Thoracic aorta (tissue), 2 donors: ENCODE data around the gene RSPO1. TPM values are rescaled to one million over a fixed set of nuclear protein-coding genes. Genes with fewer than 3 reads are reported as not detected.

ENCODE experiments used
- ATAC-seq: fragments of 150-250 bp; one replicate; pipeline ENCODE4 v1.8.0; 2017; ENCODE audit warnings: low read depth; ENCODE audit not compliant: insufficient number of reproducible peaks, low FRiP score
- DNase-seq: peaks from one replicate; pipeline ENCODE4 v3.0.0-alpha.2; 2020; ENCODE audit warnings: low spot score
- H3K27ac ChIP-seq, 2 donors: fragments of 200-600 bp; sonication (generic); 1 replicate in 1 of 2; 2 replicates in 1 of 2; pipeline ENCODE4 v1.5.1; 2016; ENCODE audit warnings: mild to moderate bottlenecking in 2 of 2, moderate library complexity in 2 of 2
- H3K27me3 ChIP-seq: fragments of 200-600 bp; sonication (generic); replicated peaks from 2 replicates; pipeline ENCODE4 v1.6.0; 2016; ENCODE audit warnings: mild to moderate bottlenecking; ENCODE audit not compliant: insufficient read depth
- H3K36me3 ChIP-seq: fragments of 200-600 bp; sonication (generic); one replicate; pipeline ENCODE4 v1.5.1; 2016
- H3K4me1 ChIP-seq, 2 donors: fragments of 200-600 bp; sonication (generic); 1 replicate in 1 of 2; 2 replicates in 1 of 2; pipeline versions ENCODE4 v1.5.1 to v1.6.0; 2016; ENCODE audit warnings: low read depth in 2 of 2, mild to moderate bottlenecking in 1 of 2; ENCODE audit not compliant: control insufficient read depth in 1 of 2
- H3K4me3 ChIP-seq: fragments of 200-600 bp; sonication (generic); 2 replicates; pipeline ENCODE4 v1.5.1; 2016; ENCODE audit warnings: mild to moderate bottlenecking
- H3K9me3 ChIP-seq: fragments of 200-600 bp; sonication (generic); 2 replicates; pipeline ENCODE4 v1.5.1; 2016
- total RNA-seq, 2 donors: library from RNA; depleted of rRNA; stranded (reverse); fragments of >200 nt; gene quantifications; one replicate each; pipeline versions ENCODE4 v1.1.0 to v1.2.3, GENCODE V29; 2016
- TF ChIP-seq, protein P1 (sequence below): fragments of 200-600 bp; sonication (generic); IDR thresholded peaks from one replicate; pipeline ENCODE4 v1.5.1; 2019; ENCODE audit warnings: antibody characterized with exemption

Gene RSPO1
- total RNA-seq, 2 donors from 2014 or later, result 0.42 to 0.95 TPM

DNA sequence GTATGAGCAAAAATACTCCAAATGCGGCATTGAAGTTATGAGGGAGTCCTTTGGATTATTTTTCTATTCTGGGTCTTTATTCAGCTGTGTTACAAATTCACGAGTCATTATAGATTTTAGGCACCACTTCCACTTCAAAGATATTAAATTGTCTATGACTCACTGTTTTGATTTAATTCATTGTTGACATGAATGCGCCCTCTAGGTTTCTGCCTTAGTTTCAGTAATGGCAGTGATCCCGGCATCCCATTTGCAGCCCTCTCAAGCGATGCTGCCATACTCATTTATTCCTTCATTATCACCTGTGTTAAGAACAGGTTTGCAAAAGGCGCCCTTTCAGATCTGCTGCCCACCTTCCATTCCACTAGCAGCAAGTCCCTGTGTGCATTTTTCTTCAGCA is 14.0 kb downstream of the RSPO1 start:
- H3K4me3 ChIP-seq, result no peak overlapping the region
- no peaks in the 10 kb centered on the region for H3K36me3 ChIP-seq
- TF ChIP-seq, protein P1, sequence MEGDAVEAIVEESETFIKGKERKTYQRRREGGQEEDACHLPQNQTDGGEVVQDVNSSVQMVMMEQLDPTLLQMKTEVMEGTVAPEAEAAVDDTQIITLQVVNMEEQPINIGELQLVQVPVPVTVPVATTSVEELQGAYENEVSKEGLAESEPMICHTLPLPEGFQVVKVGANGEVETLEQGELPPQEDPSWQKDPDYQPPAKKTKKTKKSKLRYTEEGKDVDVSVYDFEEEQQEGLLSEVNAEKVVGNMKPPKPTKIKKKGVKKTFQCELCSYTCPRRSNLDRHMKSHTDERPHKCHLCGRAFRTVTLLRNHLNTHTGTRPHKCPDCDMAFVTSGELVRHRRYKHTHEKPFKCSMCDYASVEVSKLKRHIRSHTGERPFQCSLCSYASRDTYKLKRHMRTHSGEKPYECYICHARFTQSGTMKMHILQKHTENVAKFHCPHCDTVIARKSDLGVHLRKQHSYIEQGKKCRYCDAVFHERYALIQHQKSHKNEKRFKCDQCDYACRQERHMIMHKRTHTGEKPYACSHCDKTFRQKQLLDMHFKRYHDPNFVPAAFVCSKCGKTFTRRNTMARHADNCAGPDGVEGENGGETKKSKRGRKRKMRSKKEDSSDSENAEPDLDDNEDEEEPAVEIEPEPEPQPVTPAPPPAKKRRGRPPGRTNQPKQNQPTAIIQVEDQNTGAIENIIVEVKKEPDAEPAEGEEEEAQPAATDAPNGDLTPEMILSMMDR, result no peak
- ATAC-seq (no peak), DNase-seq (no peak)
- no peaks in the 10 kb centered on the region for H3K4me1 ChIP-seq
- no peaks in the 10 kb centered on the region for H3K9me3 ChIP-seq
- no peak overlapping the region for H3K27ac ChIP-seq
- H3K27me3 ChIP-seq, result no peaks in the 10 kb centered on the region

DNA sequence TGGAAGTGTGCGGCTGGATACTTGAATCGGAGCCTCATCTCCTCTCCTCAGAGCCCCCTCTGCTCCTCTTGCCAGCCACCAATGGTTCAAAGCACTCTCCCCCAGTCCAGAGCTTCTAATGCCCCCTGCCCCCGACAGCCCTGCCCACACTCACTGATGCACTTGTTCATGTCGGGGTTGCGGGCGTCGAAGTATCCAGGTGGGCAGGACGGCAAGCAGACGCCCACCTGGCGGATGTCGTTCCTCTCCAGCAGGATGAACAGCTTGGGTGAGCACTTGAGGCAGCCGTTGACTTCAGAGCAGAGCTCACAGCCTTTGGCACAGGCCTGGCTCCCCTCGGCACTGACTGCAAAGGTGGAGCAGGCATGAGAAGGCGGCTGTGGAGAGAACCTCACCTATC is 18.4 kb downstream of the RSPO1 start:
- no peak overlapping the region for H3K4me3 ChIP-seq
- H3K4me1 ChIP-seq, result no peaks in the 10 kb centered on the region
- TF ChIP-seq, protein P1, result no peak
- H3K27ac ChIP-seq, result no peak overlapping the region
- no peak for ATAC-seq
- H3K36me3 ChIP-seq, result no peaks in the 10 kb centered on the region
- H3K9me3 ChIP-seq, result no peaks in the 10 kb centered on the region
- no peaks in the 10 kb centered on the region for H3K27me3 ChIP-seq
- no peak for DNase-seq

DNA sequence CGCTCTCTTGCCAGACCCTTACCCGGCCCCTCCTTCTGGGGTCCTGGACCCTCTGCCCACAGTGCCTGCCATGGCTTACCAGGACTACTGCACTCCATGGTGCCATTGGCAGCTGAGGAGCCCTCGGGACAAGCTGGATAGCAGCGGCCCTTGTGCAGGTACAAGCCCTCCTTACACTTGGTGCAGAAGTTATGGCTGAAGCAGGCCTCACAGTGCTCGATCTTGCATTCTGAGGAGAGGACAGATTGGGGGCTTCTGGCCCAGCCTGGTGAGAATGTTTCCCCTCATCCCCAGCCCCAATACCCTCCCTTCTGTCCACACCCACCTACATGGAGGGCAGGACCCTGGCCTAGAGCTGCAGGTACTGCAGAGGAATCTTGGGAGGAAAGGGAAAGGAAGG is 20.6 kb downstream of the RSPO1 start:
- H3K36me3 ChIP-seq, result no peaks in the 10 kb centered on the region
- H3K4me1 ChIP-seq, result no peaks in the 10 kb centered on the region
- no peaks in the 10 kb centered on the region for H3K27me3 ChIP-seq
- no peak overlapping the region for H3K4me3 ChIP-seq
- no peak overlapping the region for H3K27ac ChIP-seq
- TF ChIP-seq, protein P1, result no peak
- DNase-seq, result no peak
- no peak for ATAC-seq
- no peaks in the 10 kb centered on the region for H3K9me3 ChIP-seq

GRCh38 chr1:37612186-37612585 is 22.5 kb downstream of the RSPO1 start:
- no peak for DNase-seq
- Histone ChIP-seq H3K9me3 (no peaks in the 10 kb centered on the region), H3K4me3 (no peak overlapping the region), H3K4me1 (no peaks in the 10 kb centered on the region), H3K27me3 (no peaks in the 10 kb centered on the region), H3K36me3 (no peaks in the 10 kb centered on the region), H3K27ac (no peak overlapping the region)
- TF ChIP-seq, protein P1, result no peak
- ATAC-seq, result no peak

GRCh38 chr1:37609994-37610393 is 24.7 kb downstream of the RSPO1 start:
- DNase-seq (no peak), ATAC-seq (no peak)
- Histone ChIP-seq H3K4me1 (no peaks in the 10 kb centered on the region), H3K27ac (no peak overlapping the region), H3K27me3 (no peaks in the 10 kb centered on the region), H3K36me3 (no peaks in the 10 kb centered on the region), H3K4me3 (no peak overlapping the region), H3K9me3 (no peaks in the 10 kb centered on the region)
- TF ChIP-seq, protein P1, result no peak
